A549 (cell line): Measurements from ENCODE around the gene GTF2H4. TPM values are rescaled to one million over a fixed set of nuclear protein-coding genes. Genes with fewer than 3 reads are reported as not detected.
A peak's percentile ranks its signal among the peaks of the same experiment; 100 is the strongest.

ENCODE experiments used
- ATAC-seq, 2 experiments: fragments of 200-7000 bp in 1 of 2; fragments of >200 bp in 1 of 2; cut with Nextera tagmentation in 1 of 2; cut with Tn5 transposase in 1 of 2; 3 replicates each; pipeline versions ENCODE4 v1.8.0 to v1.9.1; 2018 to 2020; ENCODE audit warnings: mild to moderate bottlenecking in 1 of 2, moderate library complexity in 1 of 2
- CTCF ChIA-PET: fragments of 300-600 bp; sonication (Branson Sonifier 250); formaldehyde crosslinking; extraction: SDS; loops from one replicate; lab custom pipeline; 2021; ENCODE audit warnings: antibody characterized with exemption, inconsistent platforms; lab: Yijun Ruan, JAX
- POLR2A ChIA-PET: fragments of 350-600 bp; formaldehyde crosslinking; extraction: SDS; loops from one replicate; lab custom pipeline; 2021; ENCODE audit warnings: antibody characterized with exemption, inconsistent platforms; lab: Yijun Ruan, JAX
- DNase-seq, 2 experiments: peaks; one replicate each; pipeline versions ENCODE4 v3.0.0 to v3.0.0-alpha.2; 2011 to 2016; ENCODE audit warnings: low read depth in 1 of 2, low spot score in 1 of 2
- FAIRE-seq: peaks from 2 replicates; lab custom pipeline; 2011; peaks lifted over from hg19 to GRCh38; lab: Jason Lieb, UNC
- H3K27ac ChIP-seq, 2 experiments: fragments of >200 bp; sonication (Bioruptor Twin); formaldehyde crosslinking; 3 replicates each; pipeline ENCODE4 v1.5.1; 2016 to 2017
- H3K4me1 ChIP-seq: fragments of >200 bp; sonication (Bioruptor Twin); formaldehyde crosslinking; 3 replicates; pipeline ENCODE4 v1.6.1; 2016
- H3K4me2 ChIP-seq: fragments of >200 bp; sonication (Bioruptor Twin); formaldehyde crosslinking; 3 replicates; pipeline ENCODE4 v1.6.1; 2016
- H3K4me3 ChIP-seq: fragments of >200 bp; sonication (Bioruptor Twin); formaldehyde crosslinking; 3 replicates; pipeline ENCODE4 v1.5.1; 2016
- H3K9me3 ChIP-seq: fragments of >200 bp; sonication (Bioruptor Twin); formaldehyde crosslinking; 3 replicates; pipeline ENCODE4 v1.6.1; 2016
- ATOH8 ChIP-seq: fragments of 250-450 bp; sonication (Bioruptor Pico); IDR thresholded peaks from 2 replicates; pipeline ENCODE4 v1.5.0; 2020; ENCODE audit warnings: low read depth, mild to moderate bottlenecking, moderate library complexity
- CBX8 ChIP-seq: fragments of 200-600 bp; sonication (generic); IDR thresholded peaks from 2 replicates; pipeline ENCODE4 v1.6.1; 2016
- CTCF ChIP-seq: fragments of >200 bp; sonication (Bioruptor Twin); formaldehyde crosslinking; IDR thresholded peaks from 3 replicates; pipeline ENCODE4 v1.5.1; 2016
- EHF ChIP-seq: fragments of 250-450 bp; sonication (Bioruptor Pico); IDR thresholded peaks from 2 replicates; pipeline ENCODE4 v1.5.0; 2020; ENCODE audit warnings: mild to moderate bottlenecking
- HDAC2 ChIP-seq: fragments of 200-600 bp; sonication (generic); IDR thresholded peaks from 2 replicates; pipeline ENCODE4 v1.6.1; 2016
- HMGXB4 ChIP-seq: fragments of 250-450 bp; sonication (Bioruptor Pico); IDR thresholded peaks from 2 replicates; pipeline ENCODE4 v1.5.0; 2021; ENCODE audit warnings: mild to moderate bottlenecking, moderate library complexity, borderline replicate concordance
- HOXB13 ChIP-seq: fragments of 250-450 bp; sonication (Bioruptor Pico); IDR thresholded peaks from 2 replicates; pipeline ENCODE4 v1.5.0; 2020; ENCODE audit warnings: low read depth, mild to moderate bottlenecking, moderate library complexity
- KDM1A ChIP-seq: fragments of 200-600 bp; sonication (generic); IDR thresholded peaks from 2 replicates; pipeline ENCODE4 v1.6.1; 2016; ENCODE audit warnings: low read depth, mild to moderate bottlenecking
- MAFK ChIP-seq: fragments of 450-650 bp; IDR thresholded peaks from 2 replicates; pipeline ENCODE4 v1.6.1; 2014; ENCODE audit not compliant: partially characterized antibody
- MYC ChIP-seq: IDR thresholded peaks from 2 replicates; pipeline ENCODE4 v1.6.1; 2012; ENCODE audit warnings: mild to moderate bottlenecking, inconsistent platforms, low read length, improper control_type of control experiment, borderline replicate concordance
- RCOR1 ChIP-seq: fragments of 150-350 bp; IDR thresholded peaks from 2 replicates; pipeline ENCODE4 v1.6.1; 2014; ENCODE audit warnings: antibody characterized with exemption, low read length, low read depth
- REST ChIP-seq: fragments of 200-600 bp; sonication (generic); IDR thresholded peaks from 2 replicates; pipeline ENCODE4 v1.6.1; 2016; ENCODE audit warnings: antibody characterized with exemption, mild to moderate bottlenecking, moderate library complexity
- RFX5 ChIP-seq: fragments of 450-650 bp; IDR thresholded peaks from 2 replicates; pipeline ENCODE4 v1.7.1; 2014; ENCODE audit warnings: antibody characterized with exemption, mild to moderate bottlenecking, moderate library complexity
- RNF2 ChIP-seq: fragments of 200-600 bp; sonication (generic); IDR thresholded peaks from 2 replicates; pipeline ENCODE4 v1.6.1; 2016; ENCODE audit warnings: low read depth, mild to moderate bottlenecking, antibody characterized with exemption, moderate library complexity, borderline replicate concordance
- TP53 ChIP-seq: fragments of 250-450 bp; sonication (Bioruptor Pico); IDR thresholded peaks from 2 replicates; pipeline ENCODE4 v1.5.0; 2021; ENCODE audit warnings: mild to moderate bottlenecking, moderate library complexity
- USF2 ChIP-seq: fragments of 450-650 bp; IDR thresholded peaks from 2 replicates; pipeline ENCODE4 v1.6.1; 2014; ENCODE audit warnings: antibody characterized with exemption
- WGBS: methylation state at CpG from one replicate; pipeline ENCODE4 v1.1.6; 2017; ENCODE audit errors: missing lambda C conversion rate; 5-methylcytosine and 5-hydroxymethylcytosine counted together
- polyA plus RNA-seq, 4 experiments: library from polyadenylated mRNA; depleted of rRNA in 3 of 4; stranded (reverse); fragments of >200 nt; fragmentation: RNase III in 1 of 4; extraction: RNeasy Plus Mini Kit Qiagen cat#74134 plus additional on column Dnase treatment in 1 of 4; gene quantifications; 2 replicates in 3 of 4; 3 replicates in 1 of 4; pipeline ENCODE4 v1.2.3, GENCODE V29; 2011 to 2017

GTF2H4 gene
- polyA plus RNA-seq, 2 of the 4 experiments (the other 2 are of a cell fraction) = 19.7 to 24.1 TPM

GRCh38 chr6:30931272-30931671 lies 23.3 kb downstream of the GTF2H4 start:
- ATAC-seq (no peak), DNase-seq (no peak), FAIRE-seq (no peak)
- H3K9me3 ChIP-seq = peaks cover 13% of the 10 kb centered on the region
- H3K27ac ChIP-seq = peak overlapping the region in 1 of 2 experiments; percentile 46; a peak in 2 of 6 replicates
- H3K4me3 ChIP-seq = no peak overlapping the region
- ChIA-PET CTCF (interaction anchor here (1.1 to 2.5 kb wide), 3 partner anchors 11 to 149 kb away, joined by 3 to 8 read pairs (median 4); no protein-coding TSS in a partner anchor), POLR2A (no interaction called here)
- TF ChIP-seq HOXB13 (CRISPR knock-in tag) = no peak
- TF ChIP-seq TP53 (CRISPR knock-in tag) = no peak
- no peak for TF ChIP-seq USF2
- TF ChIP-seq CBX8 = no peak
- no peak for TF ChIP-seq EHF (CRISPR knock-in tag)
- no peak for TF ChIP-seq HMGXB4 (CRISPR knock-in tag)
- no peak for TF ChIP-seq CTCF
- TF ChIP-seq REST = no peak
- no peak for TF ChIP-seq MAFK
- no peak for TF ChIP-seq HDAC2
- no peak for TF ChIP-seq RNF2
- TF ChIP-seq RCOR1 = no peak
- H3K4me1 ChIP-seq = peaks cover 20% of the 10 kb centered on the region
- 72% methylated on average over 7 of the region's 8 CpGs for WGBS
- H3K4me2 ChIP-seq = no peak overlapping the region

- ChIA-PET CTCF (interaction anchor here (1.1 to 2.5 kb wide), 3 partner anchors 10 to 148 kb away, joined by 3 to 8 read pairs (median 4); no protein-coding TSS in a partner anchor), POLR2A (interaction anchor here (0.6 kb wide), 1 partner anchor 205 kb away, joined by 3 read pairs; no protein-coding TSS in a partner anchor)
- Histone ChIP-seq H3K4me1 (peaks cover 12% of the 10 kb centered on the region), H3K4me3 (no peak within 1 kb of the TSS), H3K9me3 (peaks cover 13% of the 10 kb centered on the region), H3K4me2 (peak within 1 kb of the TSS; percentile 30; the same call in 1 of the 3 replicates), H3K27ac (peak within 1 kb of the TSS; percentile 38 to 46; a peak in 3 of 6 replicates)
- WGBS = 58% methylated on average over 7 of the region's 7 CpGs
- ATAC-seq = no peak
- no peak for DNase-seq
- FAIRE-seq = no peak
- TF ChIP-seq TP53 (CRISPR knock-in tag) = no peak
- TF ChIP-seq CTCF = no peak
- no peak for TF ChIP-seq KDM1A
- no peak for TF ChIP-seq RFX5
- no peak for TF ChIP-seq ATOH8 (CRISPR knock-in tag)
- no peak for TF ChIP-seq MYC
Measured at GRCh38 chr6:30931969-30932645, 24.1 kb downstream of the GTF2H4 start, which contains the start of gene SFTA2. Gene SFTA2 (minus strand): TSS chr6:30932170. CDS start chr6:30932096, 74 bp downstream.
